Adrenal gland (tissue), 12 donors: ENCODE results near the gene SIPA1. TPM values are rescaled to one million over a fixed set of nuclear protein-coding genes. Genes with fewer than 3 reads are reported as not detected.

Experiments
- DNase-seq, 7 donors: peaks; one replicate each; pipeline ENCODE4 v3.0.0-alpha.2; 2019 to 2020
- H3K27ac ChIP-seq, 5 donors: fragments of 200-600 bp; sonication (generic) in 4 of 5; 1 replicate in 3 of 5; 2 replicates in 2 of 5; pipeline versions ENCODE4 v1.5.1 to v1.8.0; 2016 to 2020; ENCODE audit warnings: mild to moderate bottlenecking in 1 of 5
- H3K27me3 ChIP-seq: fragments of 200-600 bp; 2 replicates; pipeline ENCODE4 v1.8.0; 2021
- H3K36me3 ChIP-seq, 2 donors: fragments of 200-600 bp; replicated peaks in 1 of 2; 1 replicate in 1 of 2; 2 replicates in 1 of 2; pipeline versions ENCODE4 v1.5.1 to v1.8.0; 2018 to 2022
- H3K4me1 ChIP-seq, 2 donors: fragments of 200-600 bp; replicated peaks in 1 of 2; 1 replicate in 1 of 2; 2 replicates in 1 of 2; pipeline versions ENCODE4 v1.5.1 to v1.8.0; 2018 to 2021
- H3K4me3 ChIP-seq, 4 donors: fragments of 200-600 bp; sonication (generic) in 3 of 4; one replicate each; pipeline ENCODE4 v1.5.1; 2016 to 2018
- H3K9me3 ChIP-seq, 3 donors: fragments of 200-600 bp; sonication (generic) in 1 of 3; replicated peaks in 1 of 3; 1 replicate in 2 of 3; 2 replicates in 1 of 3; pipeline versions ENCODE4 v1.5.1 to v1.8.0; 2016 to 2021
- CTCF ChIP-seq, 6 experiments: fragments of 450-650 bp in 4 of 6; fragments of 200-600 bp in 2 of 6; sonication (generic) in 1 of 6; IDR thresholded peaks; 1 replicate in 5 of 6; 2 replicates in 1 of 6; pipeline versions ENCODE4 v1.5.1 to v1.8.0; 2016 to 2021; ENCODE audit warnings: antibody characterized with exemption in 6 of 6, mild to moderate bottlenecking in 2 of 6, moderate library complexity in 1 of 6
- POLR2A ChIP-seq, 2 donors: fragments of 450-650 bp; IDR thresholded peaks; one replicate each; pipeline ENCODE4 v1.6.1; 2017; ENCODE audit warnings: antibody characterized with exemption in 2 of 2, mild to moderate bottlenecking in 2 of 2, moderate library complexity in 1 of 2
- WGBS, 4 donors: extraction: QIAGEN DNeasy Blood & Tissue Kit in 2 of 4; methylation state at CpG; one replicate each; pipeline versions ENCODE4 v1.1.5 to v1.1.7; 2013 to 2017; 5-methylcytosine and 5-hydroxymethylcytosine counted together
- intact Hi-C, 2 donors: fragments of 100-400 bp; cut with DNase I; formaldehyde crosslinking; loops; one replicate each; pipeline versions ENCODE4 v1.14.1 to v1.15.0; 2022 to 2023
- polyA plus RNA-seq, 3 donors: library from polyadenylated mRNA; stranded (reverse); fragments of 200-250 nt in 2 of 3; fragments of 350-450 nt in 1 of 3; fragmentation: Illumina TruSeq in 1 of 3; extraction: RNeasy Lipid Tissue Mini Kit (QIAGEN cat#74804) in 1 of 3; gene quantifications; one replicate each; pipeline ENCODE4 v1.2.3, GENCODE V29; 2013 to 2014
- total RNA-seq, 9 donors: library from RNA; depleted of rRNA in 4 of 9; stranded (reverse); fragments of >200 nt in 4 of 9; fragments of 120-200 nt in 1 of 9; fragmentation: NEBNext Ultra II Directional in 1 of 9; extraction: Animal tissue kit (Norgen Biotek cat#: 25700) in 1 of 9; gene quantifications; one replicate each; pipeline versions ENCODE4 v1.1.0 to v1.2.4, GENCODE V29; 2013 to 2023
- donor health status: healthy with polysubstance abuse.
- donor health status: Bipolar disorder and iron deficiency.
- donor health status: DM: yes; HTN: yes; CAD: no.
- donor health status: DM: no; HTN: no; CAD: no.
- donor health status: DM: no; HTN: no; CAD: no.
- donor health status: DM: yes; HTN: yes; CAD: no.

Gene SIPA1
- total and polyA plus RNA-seq, 12 donors: 8.7 to 377 (median 76.3) TPM

DNA sequence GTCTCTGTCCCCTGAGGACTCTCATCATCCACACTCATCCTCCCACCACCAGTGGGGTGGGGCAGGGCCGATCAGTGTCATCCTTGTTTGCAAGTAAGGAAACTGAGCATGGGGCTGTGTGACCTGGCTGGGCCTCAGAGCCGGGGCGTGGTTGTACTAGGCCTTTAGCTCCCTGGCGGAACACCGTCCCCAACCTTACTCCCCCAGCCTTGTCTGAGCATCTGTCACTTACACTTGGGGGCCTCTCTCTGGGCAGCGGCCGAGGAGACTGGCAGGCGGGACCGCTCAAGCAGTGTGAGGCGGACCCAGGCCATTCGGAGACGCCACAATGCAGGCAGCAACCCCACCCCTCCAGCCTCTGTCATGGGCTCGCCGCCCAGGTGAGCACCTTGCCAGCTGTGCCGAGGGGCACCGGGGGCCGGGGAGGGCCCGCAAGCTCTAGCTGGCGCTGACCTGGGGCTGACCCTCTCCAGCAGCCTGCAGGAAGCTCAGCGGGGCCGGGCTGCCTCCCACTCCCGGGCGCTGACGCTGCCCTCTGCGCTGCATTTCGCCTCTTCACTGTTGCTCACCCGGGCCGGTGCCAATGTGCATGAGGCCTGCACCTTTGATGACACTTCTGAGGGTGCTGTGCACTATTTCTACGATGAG lies 18.5 kb upstream of the SIPA1 start:
- WGBS, 4 donors: 73 to 93% (median 91%) methylated on average over 2 to 29 of the region's 29 CpGs
- H3K27me3 ChIP-seq: no peaks in the 10 kb centered on the region
- peak in 1 of 7 donors; percentile 27 for DNase-seq
- intact Hi-C loops: no loop called here
- H3K4me3 ChIP-seq: no peak overlapping the region
- H3K27ac ChIP-seq: no peak overlapping the region
- H3K36me3 ChIP-seq: peaks cover 0 to 67% of the 10 kb centered on the region in 2 donors
- TF ChIP-seq POLR2A (IDR thresholded peaks at IDR 0.05) (no peak), CTCF (IDR thresholded peaks at IDR 0.05) (no peak)
- H3K4me1 ChIP-seq: peaks cover 8 to 13% of the 10 kb centered on the region in 2 donors
- no peaks in the 10 kb centered on the region for H3K9me3 ChIP-seq

- WGBS, 4 donors: 88 to 97% (median 94%) methylated on average over 5 to 19 of the region's 19 CpGs
These were observed 17.2 kb upstream of the SIPA1 start for GRCh38 chr11:65620666-65621065.

GRCh38 chr11:65621460-65621859 lies 16.4 kb upstream of the SIPA1 start:
- H3K27me3 ChIP-seq: no peaks in the 10 kb centered on the region
- WGBS, 4 donors: 89 to 96% (median 93%) methylated on average over 14 of the region's 14 CpGs
- peaks cover 0 to 87% of the 10 kb centered on the region in 2 donors for H3K36me3 ChIP-seq
- H3K4me1 ChIP-seq: peaks cover 4 to 11% of the 10 kb centered on the region in 2 donors
- intact Hi-C loops: no loop called here
- no peaks in the 10 kb centered on the region for H3K9me3 ChIP-seq
- TF ChIP-seq CTCF (IDR thresholded peaks at IDR 0.05) (no peak), POLR2A (IDR thresholded peaks at IDR 0.05) (no peak)
- no peak overlapping the region for H3K4me3 ChIP-seq
- no peak overlapping the region for H3K27ac ChIP-seq
- no peak for DNase-seq

More at GRCh38 chr11:65620666-65621065, 17.2 kb upstream of the SIPA1 start:
- H3K4me1 ChIP-seq: peaks cover 8 to 13% of the 10 kb centered on the region in 2 donors
- TF ChIP-seq POLR2A (IDR thresholded peaks at IDR 0.05) (no peak), CTCF (IDR thresholded peaks at IDR 0.05) (no peak)
- intact Hi-C loops: no loop called here
- no peaks in the 10 kb centered on the region for H3K9me3 ChIP-seq
- no peaks in the 10 kb centered on the region for H3K27me3 ChIP-seq
- no peak overlapping the region for H3K4me3 ChIP-seq
- H3K27ac ChIP-seq: no peak overlapping the region
- H3K36me3 ChIP-seq: peaks cover 0 to 79% of the 10 kb centered on the region in 2 donors
- DNase-seq: no peak

DNA sequence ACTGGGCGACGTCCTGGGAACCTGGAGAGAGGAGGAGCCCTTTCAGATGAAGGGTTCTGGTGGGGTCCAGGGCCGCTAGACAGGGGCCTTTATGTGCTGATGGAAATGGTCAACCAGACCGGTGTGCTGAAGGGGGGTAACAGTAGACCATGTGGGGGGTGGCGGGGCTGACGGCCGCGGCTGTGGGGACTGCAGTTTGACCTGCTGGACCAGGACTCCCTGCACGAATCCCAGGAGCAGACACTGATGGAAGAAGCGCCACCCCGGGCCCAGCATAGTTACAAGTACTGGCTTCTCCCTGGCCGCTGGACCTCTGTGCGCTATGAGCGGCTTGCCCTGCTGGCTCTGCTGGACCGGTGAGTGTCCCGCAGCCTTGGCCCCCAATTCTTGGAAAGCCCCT lies 15.9 kb upstream of the SIPA1 start:
- no peaks in the 10 kb centered on the region for H3K9me3 ChIP-seq
- no peak for DNase-seq
- no peaks in the 10 kb centered on the region for H3K27me3 ChIP-seq
- WGBS, 4 donors: 91 to 97% (median 95%) methylated on average over 10 to 16 of the region's 16 CpGs
- TF ChIP-seq CTCF (IDR thresholded peaks at IDR 0.05): no peak
- TF ChIP-seq POLR2A (IDR thresholded peaks at IDR 0.05): no peak
- H3K4me1 ChIP-seq: peaks cover 0 to 6% of the 10 kb centered on the region in 2 donors
- no peak overlapping the region for H3K27ac ChIP-seq
- intact Hi-C loops: no loop called here
- H3K36me3 ChIP-seq: peaks cover 0 to 93% of the 10 kb centered on the region in 2 donors
- no peak overlapping the region for H3K4me3 ChIP-seq
